Measurements from ENCODE around the gene HDDC2. TPM values are rescaled to one million over a fixed set of nuclear protein-coding genes. Genes with fewer than 3 reads are reported as not detected.

Gene HDDC2
- total RNA-seq, 4 donors from 2014 or later: 66.9 to 85.3 (median 70.3) TPM

GRCh38 chr6:125250511-125250910 is 51.3 kb downstream of the HDDC2 start:
- TF ChIP-seq CTCF (IDR thresholded peaks at IDR 0.05; ENCODE audit: low read depth): no peak

DNA sequence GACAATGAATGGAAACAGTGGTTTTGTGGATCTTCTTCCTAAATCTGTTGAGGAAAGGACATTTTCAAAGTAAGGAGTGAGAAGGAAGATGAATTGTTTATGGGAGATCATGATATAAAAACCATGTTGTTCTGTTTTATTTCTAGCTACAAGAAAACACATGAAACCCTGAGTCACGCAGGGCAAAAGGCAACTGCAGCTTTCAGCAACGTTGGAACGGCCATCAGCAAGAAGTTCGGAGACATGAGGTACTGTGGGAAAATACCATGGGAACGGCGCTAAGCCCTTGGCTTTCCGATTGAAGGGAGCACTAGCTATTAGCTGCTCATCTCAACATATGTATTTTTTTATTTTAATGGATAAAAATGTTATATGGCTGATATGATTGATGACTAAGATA is 53.6 kb downstream of the HDDC2 start:
- TF ChIP-seq CTCF (IDR thresholded peaks at IDR 0.05; ENCODE audit: low read depth): no peak

- no peak for TF ChIP-seq CTCF (IDR thresholded peaks at IDR 0.05; ENCODE audit: low read depth)
Measured at GRCh38 chr6:125246566-125246965, 55.2 kb downstream of the HDDC2 start.

DNA sequence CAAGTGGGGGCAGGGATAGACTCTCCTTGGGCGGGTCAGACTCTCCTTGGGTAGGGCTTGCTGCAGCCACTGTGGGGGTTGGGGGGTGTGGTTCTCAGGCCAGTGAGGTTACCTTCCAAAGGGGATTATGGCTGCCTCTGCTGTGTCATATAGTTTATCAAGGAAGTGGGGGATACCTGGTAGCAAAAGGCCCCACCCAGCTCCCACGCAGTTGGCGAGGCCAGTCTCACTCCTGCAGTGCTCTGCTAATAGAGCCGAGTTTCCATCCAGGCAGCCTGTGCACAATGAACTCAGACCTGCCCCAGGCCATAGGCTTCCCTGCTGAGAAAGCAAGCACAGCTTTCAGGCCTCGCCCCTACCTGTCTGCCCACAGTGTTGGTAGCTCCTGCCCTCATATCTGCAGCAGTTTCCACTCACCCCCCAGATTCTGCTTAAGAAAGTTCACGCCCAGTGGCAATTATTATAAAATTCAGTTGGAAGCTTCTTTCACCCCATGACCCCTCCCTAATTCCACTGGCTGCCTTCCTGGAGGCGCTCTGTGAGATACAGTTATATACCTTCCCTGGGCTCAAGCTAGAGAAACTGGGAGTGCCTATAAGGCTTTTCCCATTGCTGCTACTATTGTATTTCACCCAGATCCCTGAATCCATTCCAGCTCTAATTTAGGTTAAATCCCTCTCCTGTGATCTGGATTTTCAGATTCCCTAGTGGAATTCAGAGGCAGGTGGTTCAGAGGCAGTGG is 56.1 kb downstream of the HDDC2 start:
- no peak for TF ChIP-seq CTCF (IDR thresholded peaks at IDR 0.05; ENCODE audit: low read depth)

DNA sequence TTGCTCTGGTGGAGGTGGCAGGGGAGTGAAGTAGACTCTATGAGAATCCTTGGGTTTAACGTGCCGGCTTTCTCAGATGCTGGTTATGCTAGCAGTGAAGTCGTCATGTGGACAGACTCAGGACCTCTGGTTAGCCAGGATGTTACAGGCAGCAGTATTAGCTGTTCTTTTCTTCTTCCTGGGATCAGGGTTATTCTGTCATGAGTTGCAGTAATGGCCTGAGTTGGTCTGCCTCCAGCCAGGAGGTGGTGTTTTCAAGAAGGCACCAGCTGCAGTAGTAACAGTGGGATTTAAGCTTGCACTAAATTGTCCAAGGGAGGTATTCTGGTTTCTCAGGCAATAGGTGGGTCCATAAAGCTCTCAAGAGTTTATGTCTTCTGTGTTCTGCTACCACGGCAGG is 56.7 kb downstream of the HDDC2 start:
- TF ChIP-seq CTCF (IDR thresholded peaks at IDR 0.05; ENCODE audit: low read depth): no peak

- no peak for TF ChIP-seq CTCF (IDR thresholded peaks at IDR 0.05; ENCODE audit: low read depth)
Measured at GRCh38 chr6:125237764-125238163, 64.0 kb downstream of the HDDC2 start.

GRCh38 chr6:125236536-125237327 is 65.0 kb downstream of the HDDC2 start:
- TF ChIP-seq CTCF (IDR thresholded peaks at IDR 0.05; ENCODE audit: low read depth): no peak

Measured in subcutaneous adipose tissue (tissue), 4 donors.